Stimulated activated CD4-positive, alpha-beta T cell treated with anti-CD3 and anti-CD28 coated beads, TNF-alpha, amount 100 ng/mL, for 24 hours (primary cell): ENCODE results near the gene KLF2.

Experiments used
- DNase-seq, 3 experiments: peaks; one replicate each; pipeline ENCODE4 v3.0.0-alpha.2; 2020; ENCODE audit warnings: low read depth in 3 of 3

The KLF2 gene

GRCh38 chr19:16376649-16377048, 52.0 kb downstream of the KLF2 start:
- peak in 1 of 3 experiments; percentile 38 for DNase-seq

- no peak for DNase-seq
These were observed 52.9 kb downstream of the KLF2 start for GRCh38 chr19:16377521-16377920.
